GM06990 (cell line): ENCODE data around the gene B9D1.

Source experiments
- DNase-seq: peaks from one replicate; pipeline ENCODE4 v3.0.0-alpha.2; 2011; ENCODE audit not compliant: insufficient read length; ENCODE audit errors: extremely low read depth
- H3K27me3 ChIP-seq: replicated peaks from 2 replicates; pipeline ENCODE4 v1.6.0; 2011; ENCODE audit warnings: low read length; ENCODE audit not compliant: control insufficient read depth, insufficient read depth
- H3K36me3 ChIP-seq: 2 replicates; pipeline ENCODE4 v1.5.1; 2011; ENCODE audit warnings: low read length; ENCODE audit not compliant: control insufficient read depth, insufficient read depth
- H3K4me3 ChIP-seq: replicated peaks from 2 replicates; pipeline ENCODE4 v1.5.1; 2011; ENCODE audit warnings: low read depth, mild to moderate bottlenecking, control low read depth, low read length
- TF ChIP-seq, protein P1 (sequence below): IDR thresholded peaks from 2 replicates; pipeline ENCODE4 v1.5.1; 2011; ENCODE audit warnings: low read length, control low read depth, mild to moderate bottlenecking, inconsistent platforms; ENCODE audit not compliant: insufficient read depth, poor library complexity, severe bottlenecking

Gene B9D1

DNA sequence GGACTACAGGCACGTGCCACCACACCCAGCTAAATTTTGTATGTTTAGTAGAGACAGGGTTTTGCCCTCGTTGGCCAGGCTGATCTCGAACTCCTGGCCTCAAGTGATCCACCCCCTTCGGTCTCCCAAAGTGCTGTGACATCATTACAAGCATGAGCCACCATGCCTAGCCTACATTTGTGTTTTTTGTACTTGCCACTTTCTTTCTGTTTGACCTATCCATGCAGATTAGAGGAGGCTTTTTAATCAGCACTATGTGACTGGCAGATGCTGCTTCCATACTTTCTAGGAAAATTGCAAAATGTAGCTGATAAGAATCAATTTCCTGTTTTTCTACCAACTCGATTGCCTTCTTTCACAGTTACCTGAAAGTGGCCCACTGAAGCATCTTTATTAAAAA lies 57.3 kb downstream of the B9D1 start:
- Histone ChIP-seq H3K4me3 (no peak overlapping the region), H3K36me3 (no peaks in the 10 kb centered on the region), H3K27me3 (no peaks in the 10 kb centered on the region; the same call in 1 of the 2 replicates)
- DNase-seq: no peak
- TF ChIP-seq, protein P1, sequence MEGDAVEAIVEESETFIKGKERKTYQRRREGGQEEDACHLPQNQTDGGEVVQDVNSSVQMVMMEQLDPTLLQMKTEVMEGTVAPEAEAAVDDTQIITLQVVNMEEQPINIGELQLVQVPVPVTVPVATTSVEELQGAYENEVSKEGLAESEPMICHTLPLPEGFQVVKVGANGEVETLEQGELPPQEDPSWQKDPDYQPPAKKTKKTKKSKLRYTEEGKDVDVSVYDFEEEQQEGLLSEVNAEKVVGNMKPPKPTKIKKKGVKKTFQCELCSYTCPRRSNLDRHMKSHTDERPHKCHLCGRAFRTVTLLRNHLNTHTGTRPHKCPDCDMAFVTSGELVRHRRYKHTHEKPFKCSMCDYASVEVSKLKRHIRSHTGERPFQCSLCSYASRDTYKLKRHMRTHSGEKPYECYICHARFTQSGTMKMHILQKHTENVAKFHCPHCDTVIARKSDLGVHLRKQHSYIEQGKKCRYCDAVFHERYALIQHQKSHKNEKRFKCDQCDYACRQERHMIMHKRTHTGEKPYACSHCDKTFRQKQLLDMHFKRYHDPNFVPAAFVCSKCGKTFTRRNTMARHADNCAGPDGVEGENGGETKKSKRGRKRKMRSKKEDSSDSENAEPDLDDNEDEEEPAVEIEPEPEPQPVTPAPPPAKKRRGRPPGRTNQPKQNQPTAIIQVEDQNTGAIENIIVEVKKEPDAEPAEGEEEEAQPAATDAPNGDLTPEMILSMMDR: no peak

DNA sequence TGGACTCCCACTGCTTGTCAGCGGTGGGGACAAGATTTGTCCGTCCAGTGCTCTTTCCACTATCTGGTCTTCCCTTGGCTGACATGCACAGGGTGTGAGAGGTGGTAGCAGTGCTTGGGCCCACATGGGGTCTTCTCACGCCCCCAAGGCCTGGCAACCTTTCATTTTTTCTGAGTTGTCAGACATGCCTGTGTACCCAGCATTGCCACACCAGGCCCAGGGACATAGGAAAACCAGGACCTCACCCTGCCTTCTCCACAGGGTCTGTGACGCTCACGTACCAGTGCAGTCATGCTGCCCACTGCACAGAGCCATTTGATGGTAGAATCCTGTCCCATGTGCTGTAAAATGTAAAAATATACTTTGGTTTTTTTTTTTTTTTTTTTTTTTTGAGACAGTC lies 57.8 kb downstream of the B9D1 start:
- H3K4me3 ChIP-seq: no peak overlapping the region
- no peak for DNase-seq
- no peaks in the 10 kb centered on the region; the same call in 1 of the 2 replicates for H3K27me3 ChIP-seq
- H3K36me3 ChIP-seq: no peaks in the 10 kb centered on the region
- TF ChIP-seq, protein P1: no peak

DNA sequence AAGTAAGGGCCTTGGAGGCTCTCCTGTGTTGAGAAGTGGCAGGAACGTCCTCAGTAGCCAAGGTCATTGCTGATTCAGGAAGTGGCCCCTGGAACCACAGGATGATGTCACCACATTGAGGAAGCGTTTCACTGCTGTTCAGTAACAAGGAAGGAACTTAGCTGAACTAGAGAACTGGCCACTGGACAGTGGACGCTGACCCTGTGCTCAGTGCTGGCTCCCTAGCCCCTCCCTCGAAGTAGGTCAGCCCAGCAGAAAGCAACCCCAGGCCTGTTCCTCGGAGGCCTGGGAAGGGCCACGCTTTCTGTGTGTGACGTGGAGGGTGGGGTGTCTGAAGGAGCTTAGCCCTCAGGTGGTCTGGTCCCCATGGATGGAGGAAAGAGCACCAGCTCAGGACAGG lies 58.3 kb downstream of the B9D1 start:
- TF ChIP-seq, protein P1: no peak
- H3K27me3 ChIP-seq: no peaks in the 10 kb centered on the region; the same call in 1 of the 2 replicates
- no peaks in the 10 kb centered on the region for H3K36me3 ChIP-seq
- H3K4me3 ChIP-seq: no peak overlapping the region
- peak; percentile 29 for DNase-seq

DNA sequence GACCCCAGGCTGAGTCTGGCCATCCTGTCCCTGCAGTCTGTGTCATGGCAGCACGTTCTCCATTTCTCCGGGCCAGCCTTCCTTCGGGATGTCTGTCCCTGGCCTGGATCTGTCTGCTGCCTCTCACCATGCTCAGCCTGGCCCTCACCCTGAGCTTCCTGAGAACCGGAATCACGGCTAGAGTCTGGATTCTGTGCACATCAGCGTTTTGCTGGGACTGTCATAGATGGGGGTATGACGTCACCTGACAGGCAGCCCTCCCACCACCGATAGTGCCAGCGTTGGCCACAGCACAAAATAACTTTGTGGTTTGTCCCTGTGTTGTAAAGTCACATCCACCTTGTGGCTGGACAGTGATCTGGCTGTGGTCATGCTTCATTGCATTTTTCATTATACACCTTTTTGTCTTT lies 59.2 kb downstream of the B9D1 start:
- Histone ChIP-seq H3K36me3 (no peaks in the 10 kb centered on the region), H3K4me3 (no peak overlapping the region), H3K27me3 (no peaks in the 10 kb centered on the region)
- DNase-seq: peak; percentile 40
- TF ChIP-seq, protein P1: no peak

DNA sequence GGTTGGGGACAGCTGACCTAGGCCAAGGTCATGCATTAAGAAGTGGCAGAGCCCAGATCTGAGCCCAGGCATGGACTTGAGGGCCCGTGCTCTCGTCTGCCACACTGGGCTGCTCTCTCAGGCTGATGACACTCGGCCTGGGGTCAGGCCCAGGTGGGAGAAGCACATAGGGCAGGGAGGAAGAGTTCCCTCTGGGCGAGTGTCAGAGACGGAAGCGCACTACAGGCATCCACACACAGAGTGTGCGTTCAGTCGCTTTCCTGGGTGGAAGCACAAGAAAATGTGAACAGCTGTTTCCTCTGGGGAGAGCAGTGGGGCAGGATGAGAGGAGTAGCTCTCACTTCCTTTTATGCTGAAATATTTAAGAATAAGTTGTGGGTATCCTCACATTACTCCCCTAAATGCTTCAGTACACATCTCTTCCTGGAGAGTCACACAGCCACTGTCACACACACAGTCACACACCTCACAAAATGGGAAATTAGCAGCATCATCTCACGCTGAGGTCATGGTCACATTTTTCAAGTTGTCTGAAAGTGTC lies 59.7 kb downstream of the B9D1 start:
- TF ChIP-seq, protein P1: no peak
- H3K27me3 ChIP-seq: no peaks in the 10 kb centered on the region
- H3K36me3 ChIP-seq: no peaks in the 10 kb centered on the region
- H3K4me3 ChIP-seq: no peak overlapping the region
- DNase-seq: peak; percentile 46

DNA sequence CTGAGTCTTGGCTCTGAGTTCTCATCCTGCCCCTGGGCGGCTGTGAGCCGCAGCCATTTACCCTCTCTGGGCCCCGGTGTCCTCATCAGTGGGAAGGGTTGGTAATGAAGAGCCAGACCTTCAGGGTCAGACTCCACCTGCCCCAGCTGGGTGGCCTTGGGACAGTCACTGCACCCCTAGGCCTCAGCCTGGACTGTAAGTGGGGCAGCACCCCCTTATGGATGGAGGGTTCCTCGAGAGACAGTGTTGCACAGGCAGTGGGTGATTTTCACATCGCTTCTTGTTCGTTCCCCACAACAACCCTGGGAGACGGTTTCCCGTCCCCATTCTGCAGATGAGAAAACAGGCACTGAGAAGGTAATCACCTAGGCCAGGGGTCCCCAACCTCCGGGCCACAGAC lies 60.5 kb downstream of the B9D1 start:
- H3K4me3 ChIP-seq: no peak overlapping the region
- no peaks in the 10 kb centered on the region for H3K27me3 ChIP-seq
- TF ChIP-seq, protein P1: no peak
- H3K36me3 ChIP-seq: no peaks in the 10 kb centered on the region
- DNase-seq: no peak
